Gastrocnemius medialis (tissue), 4 donors: ENCODE results near the gene EYS.

Experiments
- POLR2A ChIP-seq, 2 donors: fragments of 450-650 bp; IDR thresholded peaks; one replicate each; pipeline ENCODE4 v1.6.1; 2017; ENCODE audit warnings: antibody characterized with exemption in 2 of 2, mild to moderate bottlenecking in 2 of 2, moderate library complexity in 2 of 2
- TF ChIP-seq, protein P1 (sequence below), 5 experiments: fragments of 450-650 bp in 3 of 5; fragments of 200-600 bp in 2 of 5; sonication (generic) in 2 of 5; IDR thresholded peaks in 4 of 5; conservative IDR thresholded peaks in 1 of 5; 1 replicate in 4 of 5; 2 replicates in 1 of 5; pipeline ENCODE4 v1.5.1; 2016 to 2019; ENCODE audit warnings: antibody characterized with exemption in 5 of 5, mild to moderate bottlenecking in 3 of 5, moderate library complexity in 3 of 5

DNA sequence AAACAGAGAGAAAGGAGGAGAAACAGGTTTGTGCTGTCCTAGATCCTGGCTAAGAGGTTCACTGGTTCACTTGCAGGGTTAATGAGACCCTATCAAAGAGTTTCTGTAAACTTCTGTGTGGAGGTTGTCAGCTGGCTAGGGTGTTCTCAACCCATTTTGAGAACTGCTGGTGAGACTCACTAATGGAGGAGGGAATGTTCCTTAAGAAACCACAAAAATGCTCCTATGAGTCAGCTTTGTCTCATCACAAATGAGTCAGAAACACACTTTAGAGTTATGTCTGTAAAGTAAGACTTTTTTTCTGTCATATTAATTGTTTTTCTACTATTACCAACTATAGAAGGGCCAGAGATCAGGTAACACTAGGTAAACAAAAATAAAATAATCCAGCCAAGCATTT is 1187.0 kb downstream of the EYS start:
- TF ChIP-seq POLR2A (IDR thresholded peaks at IDR 0.05), result no peak
- TF ChIP-seq, protein P1, sequence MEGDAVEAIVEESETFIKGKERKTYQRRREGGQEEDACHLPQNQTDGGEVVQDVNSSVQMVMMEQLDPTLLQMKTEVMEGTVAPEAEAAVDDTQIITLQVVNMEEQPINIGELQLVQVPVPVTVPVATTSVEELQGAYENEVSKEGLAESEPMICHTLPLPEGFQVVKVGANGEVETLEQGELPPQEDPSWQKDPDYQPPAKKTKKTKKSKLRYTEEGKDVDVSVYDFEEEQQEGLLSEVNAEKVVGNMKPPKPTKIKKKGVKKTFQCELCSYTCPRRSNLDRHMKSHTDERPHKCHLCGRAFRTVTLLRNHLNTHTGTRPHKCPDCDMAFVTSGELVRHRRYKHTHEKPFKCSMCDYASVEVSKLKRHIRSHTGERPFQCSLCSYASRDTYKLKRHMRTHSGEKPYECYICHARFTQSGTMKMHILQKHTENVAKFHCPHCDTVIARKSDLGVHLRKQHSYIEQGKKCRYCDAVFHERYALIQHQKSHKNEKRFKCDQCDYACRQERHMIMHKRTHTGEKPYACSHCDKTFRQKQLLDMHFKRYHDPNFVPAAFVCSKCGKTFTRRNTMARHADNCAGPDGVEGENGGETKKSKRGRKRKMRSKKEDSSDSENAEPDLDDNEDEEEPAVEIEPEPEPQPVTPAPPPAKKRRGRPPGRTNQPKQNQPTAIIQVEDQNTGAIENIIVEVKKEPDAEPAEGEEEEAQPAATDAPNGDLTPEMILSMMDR (IDR thresholded peaks at IDR 0.05 in 4 of 5, conservative IDR thresholded peaks at IDR 0.05 in 1 of 5), result no peak
